ENCODE results near the gene B3GNT5.

DNA sequence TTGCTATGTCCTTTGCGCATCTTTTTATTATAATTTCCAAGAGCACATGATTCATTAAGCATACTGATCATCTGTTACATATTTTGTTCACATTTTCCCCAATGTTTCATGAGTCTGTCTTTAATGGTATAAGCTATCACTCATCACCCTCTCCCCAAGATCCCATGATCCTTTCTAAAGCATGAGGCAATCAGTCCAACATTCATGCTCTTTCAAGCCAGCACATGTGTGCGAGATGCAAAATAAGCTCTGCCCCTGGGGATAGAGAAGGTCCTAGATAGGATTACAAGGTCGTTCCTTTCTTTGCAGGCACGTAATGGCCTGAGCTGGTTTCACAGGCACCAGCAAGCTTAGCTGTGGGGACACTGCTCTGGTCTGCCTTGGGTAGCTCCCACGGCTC, 32.2 kb upstream of the B3GNT5 start:
- no peak for TF ChIP-seq SCRT2 (tag by site-specific recombination; IDR thresholded peaks at IDR 0.05)
- TF ChIP-seq ZNF138 (tag by site-specific recombination; IDR thresholded peaks at IDR 0.05; ENCODE audit: borderline replicate concordance): no peak
- TF ChIP-seq, protein P1, sequence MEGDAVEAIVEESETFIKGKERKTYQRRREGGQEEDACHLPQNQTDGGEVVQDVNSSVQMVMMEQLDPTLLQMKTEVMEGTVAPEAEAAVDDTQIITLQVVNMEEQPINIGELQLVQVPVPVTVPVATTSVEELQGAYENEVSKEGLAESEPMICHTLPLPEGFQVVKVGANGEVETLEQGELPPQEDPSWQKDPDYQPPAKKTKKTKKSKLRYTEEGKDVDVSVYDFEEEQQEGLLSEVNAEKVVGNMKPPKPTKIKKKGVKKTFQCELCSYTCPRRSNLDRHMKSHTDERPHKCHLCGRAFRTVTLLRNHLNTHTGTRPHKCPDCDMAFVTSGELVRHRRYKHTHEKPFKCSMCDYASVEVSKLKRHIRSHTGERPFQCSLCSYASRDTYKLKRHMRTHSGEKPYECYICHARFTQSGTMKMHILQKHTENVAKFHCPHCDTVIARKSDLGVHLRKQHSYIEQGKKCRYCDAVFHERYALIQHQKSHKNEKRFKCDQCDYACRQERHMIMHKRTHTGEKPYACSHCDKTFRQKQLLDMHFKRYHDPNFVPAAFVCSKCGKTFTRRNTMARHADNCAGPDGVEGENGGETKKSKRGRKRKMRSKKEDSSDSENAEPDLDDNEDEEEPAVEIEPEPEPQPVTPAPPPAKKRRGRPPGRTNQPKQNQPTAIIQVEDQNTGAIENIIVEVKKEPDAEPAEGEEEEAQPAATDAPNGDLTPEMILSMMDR (tag by site-specific recombination; IDR thresholded peaks at IDR 0.05): no peak
- no peak for TF ChIP-seq SP2 (tag by site-specific recombination; IDR thresholded peaks at IDR 0.05)
- TF ChIP-seq, protein P2, sequence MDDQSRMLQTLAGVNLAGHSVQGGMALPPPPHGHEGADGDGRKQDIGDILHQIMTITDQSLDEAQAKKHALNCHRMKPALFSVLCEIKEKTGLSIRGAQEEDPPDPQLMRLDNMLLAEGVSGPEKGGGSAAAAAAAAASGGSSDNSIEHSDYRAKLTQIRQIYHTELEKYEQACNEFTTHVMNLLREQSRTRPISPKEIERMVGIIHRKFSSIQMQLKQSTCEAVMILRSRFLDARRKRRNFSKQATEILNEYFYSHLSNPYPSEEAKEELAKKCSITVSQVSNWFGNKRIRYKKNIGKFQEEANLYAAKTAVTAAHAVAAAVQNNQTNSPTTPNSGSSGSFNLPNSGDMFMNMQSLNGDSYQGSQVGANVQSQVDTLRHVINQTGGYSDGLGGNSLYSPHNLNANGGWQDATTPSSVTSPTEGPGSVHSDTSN (CRISPR knock-in tag; IDR thresholded peaks at IDR 0.05): no peak
- no peak for TF ChIP-seq ZFP41 (tag by site-specific recombination; IDR thresholded peaks at IDR 0.05; ENCODE audit: borderline replicate concordance)
- TF ChIP-seq PRDM6 (tag by site-specific recombination; IDR thresholded peaks at IDR 0.05): no peak
- no peak for TF ChIP-seq ZNF121 (tag by site-specific recombination; IDR thresholded peaks at IDR 0.05)
- TF ChIP-seq TCF7L2 (IDR thresholded peaks at IDR 0.05; ENCODE audit: borderline replicate concordance, low read depth, low read length): no peak
- TF ChIP-seq, protein P3, sequence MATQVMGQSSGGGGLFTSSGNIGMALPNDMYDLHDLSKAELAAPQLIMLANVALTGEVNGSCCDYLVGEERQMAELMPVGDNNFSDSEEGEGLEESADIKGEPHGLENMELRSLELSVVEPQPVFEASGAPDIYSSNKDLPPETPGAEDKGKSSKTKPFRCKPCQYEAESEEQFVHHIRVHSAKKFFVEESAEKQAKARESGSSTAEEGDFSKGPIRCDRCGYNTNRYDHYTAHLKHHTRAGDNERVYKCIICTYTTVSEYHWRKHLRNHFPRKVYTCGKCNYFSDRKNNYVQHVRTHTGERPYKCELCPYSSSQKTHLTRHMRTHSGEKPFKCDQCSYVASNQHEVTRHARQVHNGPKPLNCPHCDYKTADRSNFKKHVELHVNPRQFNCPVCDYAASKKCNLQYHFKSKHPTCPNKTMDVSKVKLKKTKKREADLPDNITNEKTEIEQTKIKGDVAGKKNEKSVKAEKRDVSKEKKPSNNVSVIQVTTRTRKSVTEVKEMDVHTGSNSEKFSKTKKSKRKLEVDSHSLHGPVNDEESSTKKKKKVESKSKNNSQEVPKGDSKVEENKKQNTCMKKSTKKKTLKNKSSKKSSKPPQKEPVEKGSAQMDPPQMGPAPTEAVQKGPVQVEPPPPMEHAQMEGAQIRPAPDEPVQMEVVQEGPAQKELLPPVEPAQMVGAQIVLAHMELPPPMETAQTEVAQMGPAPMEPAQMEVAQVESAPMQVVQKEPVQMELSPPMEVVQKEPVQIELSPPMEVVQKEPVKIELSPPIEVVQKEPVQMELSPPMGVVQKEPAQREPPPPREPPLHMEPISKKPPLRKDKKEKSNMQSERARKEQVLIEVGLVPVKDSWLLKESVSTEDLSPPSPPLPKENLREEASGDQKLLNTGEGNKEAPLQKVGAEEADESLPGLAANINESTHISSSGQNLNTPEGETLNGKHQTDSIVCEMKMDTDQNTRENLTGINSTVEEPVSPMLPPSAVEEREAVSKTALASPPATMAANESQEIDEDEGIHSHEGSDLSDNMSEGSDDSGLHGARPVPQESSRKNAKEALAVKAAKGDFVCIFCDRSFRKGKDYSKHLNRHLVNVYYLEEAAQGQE (tag by site-specific recombination; IDR thresholded peaks at IDR 0.05): no peak
- no peak for TF ChIP-seq YY1 (tag by site-specific recombination; IDR thresholded peaks at IDR 0.05)

Data from HEK293 (cell line).